NT2/D1 (cell line): ENCODE results near the gene SLC2A13.

Experiments
- YY1 ChIP-seq: IDR thresholded peaks from 2 replicates; pipeline ENCODE4 v1.6.1; 2011; ENCODE audit not compliant: insufficient read length, insufficient read depth
- ZNF274 ChIP-seq: IDR thresholded peaks from 2 replicates; pipeline ENCODE4 v1.6.1; 2011; ENCODE audit warnings: mild to moderate bottlenecking, low read depth, low read length

DNA sequence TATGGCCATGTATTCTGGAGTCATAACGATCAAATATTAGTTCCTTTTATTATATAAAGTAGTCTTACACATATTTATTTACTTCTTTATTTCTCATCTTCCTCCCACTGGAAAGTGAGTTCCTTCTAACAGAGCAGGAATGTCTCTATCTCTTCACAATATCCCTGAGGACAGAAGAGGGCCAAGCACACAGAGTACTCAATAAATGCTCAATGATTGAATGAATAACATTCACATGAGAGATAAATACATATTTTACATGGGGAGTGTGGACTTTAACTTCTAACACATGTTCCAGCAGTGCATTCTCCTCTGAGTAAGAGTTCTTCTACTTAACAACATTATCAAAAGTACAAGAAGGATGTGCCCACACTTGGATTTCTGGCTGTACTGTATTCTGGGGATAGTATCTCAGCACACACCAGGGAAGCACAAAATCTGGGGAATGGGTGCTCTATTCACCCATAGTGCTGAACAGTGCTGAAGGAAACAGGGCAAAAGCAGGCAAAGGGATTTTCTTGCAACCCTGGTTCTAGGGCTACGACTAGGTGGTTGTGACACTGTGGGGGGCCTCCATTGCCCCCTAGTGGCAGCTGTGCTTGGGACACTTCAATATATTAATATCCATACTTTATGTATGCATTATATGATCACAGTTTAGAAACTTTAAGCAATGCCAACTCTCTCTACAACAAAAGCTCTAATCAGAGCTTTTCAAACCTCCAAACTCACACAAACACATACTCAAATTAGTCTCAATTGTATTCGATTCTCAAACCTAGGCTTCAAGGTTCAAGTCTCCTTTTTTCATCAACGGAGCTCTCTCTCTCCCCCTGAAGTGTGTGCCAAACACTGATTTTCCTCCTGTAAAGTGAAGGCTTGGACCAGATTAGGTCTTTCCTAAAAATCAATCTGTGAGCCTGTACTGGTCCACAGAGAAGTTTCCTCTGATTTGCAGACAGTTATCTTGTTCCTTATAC is 115.5 kb downstream of the SLC2A13 start:
- TF ChIP-seq YY1: no peak
- no peak for TF ChIP-seq ZNF274
